ENCODE results near the gene CHCHD4.

The CHCHD4 gene

GRCh38 chr3:14158370-14158769, 33.7 kb upstream of the CHCHD4 start:
- TF ChIP-seq EZH2 (IDR thresholded peaks at IDR 0.05; ENCODE audit: borderline replicate concordance, low read depth, low read length, severe bottlenecking): no peak
- TF ChIP-seq, protein P1, sequence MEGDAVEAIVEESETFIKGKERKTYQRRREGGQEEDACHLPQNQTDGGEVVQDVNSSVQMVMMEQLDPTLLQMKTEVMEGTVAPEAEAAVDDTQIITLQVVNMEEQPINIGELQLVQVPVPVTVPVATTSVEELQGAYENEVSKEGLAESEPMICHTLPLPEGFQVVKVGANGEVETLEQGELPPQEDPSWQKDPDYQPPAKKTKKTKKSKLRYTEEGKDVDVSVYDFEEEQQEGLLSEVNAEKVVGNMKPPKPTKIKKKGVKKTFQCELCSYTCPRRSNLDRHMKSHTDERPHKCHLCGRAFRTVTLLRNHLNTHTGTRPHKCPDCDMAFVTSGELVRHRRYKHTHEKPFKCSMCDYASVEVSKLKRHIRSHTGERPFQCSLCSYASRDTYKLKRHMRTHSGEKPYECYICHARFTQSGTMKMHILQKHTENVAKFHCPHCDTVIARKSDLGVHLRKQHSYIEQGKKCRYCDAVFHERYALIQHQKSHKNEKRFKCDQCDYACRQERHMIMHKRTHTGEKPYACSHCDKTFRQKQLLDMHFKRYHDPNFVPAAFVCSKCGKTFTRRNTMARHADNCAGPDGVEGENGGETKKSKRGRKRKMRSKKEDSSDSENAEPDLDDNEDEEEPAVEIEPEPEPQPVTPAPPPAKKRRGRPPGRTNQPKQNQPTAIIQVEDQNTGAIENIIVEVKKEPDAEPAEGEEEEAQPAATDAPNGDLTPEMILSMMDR (IDR thresholded peaks at IDR 0.05; ENCODE audit: borderline replicate concordance, extremely low read depth, low read length, poor library complexity, severe bottlenecking): no peak
- H3K9ac ChIP-seq (ENCODE audit: low read depth, low read length): no peak overlapping the region
- H4K20me1 ChIP-seq (ENCODE audit: insufficient read depth, low read length): no peaks in the 10 kb centered on the region
- no peaks in the 10 kb centered on the region for H3K27me3 ChIP-seq (ENCODE audit: insufficient read depth, low read length, poor library complexity)
- H2AFZ ChIP-seq (ENCODE audit: low read depth, low read length): no peak overlapping the region
- ATAC-seq (ENCODE audit: insufficient read depth, low read depth) (no peak), DNase-seq (no peak)
- no peak overlapping the region for H3K4me2 ChIP-seq (ENCODE audit: insufficient read depth, low read length)
- peaks cover 7% of the 10 kb centered on the region for H3K9me3 ChIP-seq (ENCODE audit: insufficient read depth, low read length, severe bottlenecking)
- H3K27ac ChIP-seq (ENCODE audit: low read length): no peak overlapping the region
- no peaks in the 10 kb centered on the region for H3K4me1 ChIP-seq (ENCODE audit: insufficient read depth, low read length)
- H3K79me2 ChIP-seq (ENCODE audit: insufficient read depth, low read length): no peaks in the 10 kb centered on the region
- H3K4me3 ChIP-seq (ENCODE audit: low read depth in 1 of 2, low read length in 2 of 2): no peak overlapping the region
- peaks cover 85% of the 10 kb centered on the region for H3K36me3 ChIP-seq (ENCODE audit: insufficient read depth, low read length)

- DNase-seq (no peak), ATAC-seq (ENCODE audit: insufficient read depth, low read depth) (no peak)
- Histone ChIP-seq H3K27me3 (ENCODE audit: insufficient read depth, low read length, poor library complexity) (no peaks in the 10 kb centered on the region), H2AFZ (ENCODE audit: low read depth, low read length) (no peak overlapping the region), H3K27ac (ENCODE audit: low read length) (no peak overlapping the region), H4K20me1 (ENCODE audit: insufficient read depth, low read length) (no peaks in the 10 kb centered on the region), H3K79me2 (ENCODE audit: insufficient read depth, low read length) (no peaks in the 10 kb centered on the region), H3K9me3 (ENCODE audit: insufficient read depth, low read length, severe bottlenecking) (peaks cover 7% of the 10 kb centered on the region), H3K4me3 (ENCODE audit: low read depth in 1 of 2, low read length in 2 of 2) (no peak overlapping the region), H3K9ac (ENCODE audit: low read depth, low read length) (no peak overlapping the region), H3K4me2 (ENCODE audit: insufficient read depth, low read length) (no peak overlapping the region), H3K36me3 (ENCODE audit: insufficient read depth, low read length) (peaks cover 84% of the 10 kb centered on the region), H3K4me1 (ENCODE audit: insufficient read depth, low read length) (no peaks in the 10 kb centered on the region)
- TF ChIP-seq, protein P1 (IDR thresholded peaks at IDR 0.05; ENCODE audit: borderline replicate concordance, extremely low read depth, low read length, poor library complexity, severe bottlenecking): no peak
Observed at GRCh38 chr3:14157951-14158350, 33.3 kb upstream of the CHCHD4 start.

- DNase-seq (no peak), ATAC-seq (ENCODE audit: insufficient read depth, low read depth) (no peak)
- no peak overlapping the region for H3K4me2 ChIP-seq (ENCODE audit: insufficient read depth, low read length)
- peaks cover 84% of the 10 kb centered on the region for H3K36me3 ChIP-seq (ENCODE audit: insufficient read depth, low read length)
- H4K20me1 ChIP-seq (ENCODE audit: insufficient read depth, low read length): no peaks in the 10 kb centered on the region
- no peak overlapping the region for H2AFZ ChIP-seq (ENCODE audit: low read depth, low read length)
- no peak overlapping the region for H3K9ac ChIP-seq (ENCODE audit: low read depth, low read length)
- no peak overlapping the region for H3K4me3 ChIP-seq (ENCODE audit: low read depth in 1 of 2, low read length in 2 of 2)
- no peaks in the 10 kb centered on the region for H3K27me3 ChIP-seq (ENCODE audit: insufficient read depth, low read length, poor library complexity)
- TF ChIP-seq, protein P1 (IDR thresholded peaks at IDR 0.05; ENCODE audit: borderline replicate concordance, extremely low read depth, low read length, poor library complexity, severe bottlenecking): no peak
- no peak for TF ChIP-seq EZH2 (IDR thresholded peaks at IDR 0.05; ENCODE audit: borderline replicate concordance, low read depth, low read length, severe bottlenecking)
- H3K27ac ChIP-seq (ENCODE audit: low read length): no peak overlapping the region
- H3K9me3 ChIP-seq (ENCODE audit: insufficient read depth, low read length, severe bottlenecking): peaks cover 7% of the 10 kb centered on the region
- no peaks in the 10 kb centered on the region for H3K79me2 ChIP-seq (ENCODE audit: insufficient read depth, low read length)
- H3K4me1 ChIP-seq (ENCODE audit: insufficient read depth, low read length): no peaks in the 10 kb centered on the region
Observed at GRCh38 chr3:14156843-14157561, 32.3 kb upstream of the CHCHD4 start.

Measured in DND-41 (cell line).